22Rv1 (cell line): ENCODE data around the gene CTNNA3.

Experiments used
- CTCF ChIP-seq: fragments of 450-650 bp; IDR thresholded peaks from 2 replicates; pipeline ENCODE4 v1.5.1; 2017; ENCODE audit warnings: mild to moderate bottlenecking
- ZFX ChIP-seq: fragments of 450-650 bp; IDR thresholded peaks from 2 replicates; pipeline ENCODE4 v1.6.1; 2017; ENCODE audit warnings: antibody characterized with exemption, borderline replicate concordance

DNA sequence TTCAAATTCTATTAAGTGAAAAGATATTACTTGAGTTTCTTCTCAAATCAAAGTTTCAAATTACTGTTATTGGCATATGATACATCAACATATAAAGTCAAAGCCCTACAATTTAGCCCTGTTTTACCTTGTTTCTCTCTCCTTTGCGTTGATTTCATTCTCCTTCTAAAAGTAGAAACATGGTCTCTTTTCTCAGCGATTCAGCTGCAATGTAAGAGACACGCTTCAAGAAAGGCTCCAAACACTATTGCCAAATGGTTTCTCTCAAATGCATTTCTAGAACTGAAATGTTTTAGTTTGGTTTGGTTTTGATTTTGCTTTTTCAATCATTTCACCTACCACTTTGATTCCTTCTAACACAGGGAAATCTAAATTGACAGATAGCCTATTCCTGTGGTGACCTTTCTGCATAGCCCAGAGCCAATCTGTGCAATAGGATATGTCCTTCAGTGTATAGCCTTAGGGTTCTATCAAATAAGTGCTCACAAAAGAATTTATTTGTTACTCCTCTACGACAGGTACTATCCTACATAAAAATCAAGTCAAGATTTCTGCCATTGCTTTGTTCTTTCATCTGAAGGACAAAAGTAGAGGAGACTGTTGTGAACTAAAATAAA, 47.3 kb downstream of the CTNNA3 start:
- TF ChIP-seq CTCF (no peak), ZFX (no peak)
